Measurements from ENCODE around the gene GIGYF1. TPM values are rescaled to one million over a fixed set of nuclear protein-coding genes. Genes with fewer than 3 reads are reported as not detected.
"Not testable (repeated sequence)": the region's sequence is repeated elsewhere in the genome, so short reads cannot be mapped to it uniquely, and the experiment has no call there.

The GIGYF1 gene
- total RNA-seq, 1 donor from 2014 or later: 28.2 TPM

- DNase-seq: no peak
These were observed 12.7 kb upstream of the GIGYF1 start for GRCh38 chr7:100706672-100707311.

- DNase-seq: peak; percentile 99
These were observed 12.0 kb upstream of the GIGYF1 start, which contains the start of gene POP7 for GRCh38 chr7:100705753-100706671. Gene POP7, plus strand, starts transcription at chr7:100706121. Its CDS starts 710 bp downstream, at chr7:100706831.

GRCh38 chr7:100705320-100705752 is 11.3 kb upstream of the GIGYF1 start:
- peak; percentile 89 for DNase-seq

- DNase-seq: not testable (repeated sequence)
These were observed 7.0 kb upstream of the GIGYF1 start for GRCh38 chr7:100701089-100701488.

- DNase-seq: no peak
These were observed 5.0 kb upstream of the GIGYF1 start for GRCh38 chr7:100699018-100699417.

GRCh38 chr7:100696123-100696521 is 2.1 kb upstream of the GIGYF1 start:
- no peak for DNase-seq

- peak; percentile 44 for DNase-seq
These were observed 545 bp downstream of the GIGYF1 start for GRCh38 chr7:100693312-100694097.

GRCh38 chr7:100692578-100692961 is 1.5 kb downstream of the GIGYF1 start:
- DNase-seq: no peak

- DNase-seq: peak; percentile 90
These were observed 2.1 kb downstream of the GIGYF1 start for GRCh38 chr7:100691676-100692577.

- no peak for DNase-seq
These were observed 4.6 kb downstream of the GIGYF1 start for GRCh38 chr7:100689230-100690135.

- DNase-seq: no peak
These were observed 5.7 kb downstream of the GIGYF1 start for GRCh38 chr7:100688326-100688860.

- no peak for DNase-seq
These were observed 6.2 kb downstream of the GIGYF1 start for GRCh38 chr7:100687751-100688300.

GRCh38 chr7:100687261-100687660 is 6.8 kb downstream of the GIGYF1 start:
- no peak for DNase-seq

- no peak for DNase-seq
These were observed 7.2 kb downstream of the GIGYF1 start for GRCh38 chr7:100686822-100687211.

- DNase-seq: no peak
These were observed 7.7 kb downstream of the GIGYF1 start for GRCh38 chr7:100686201-100686821.

- no peak for DNase-seq
These were observed 8.4 kb downstream of the GIGYF1 start for GRCh38 chr7:100685631-100686145.

- DNase-seq: no peak
These were observed 8.9 kb downstream of the GIGYF1 start for GRCh38 chr7:100685049-100685605.

- DNase-seq: no peak
These were observed 9.5 kb downstream of the GIGYF1 start for GRCh38 chr7:100684534-100685042.
